Activated CD4-positive, alpha-beta T cell treated with anti-CD3 and anti-CD28 coated beads, Interleukin-2, amount 50 U/mL, for 4 hours (primary cell): ENCODE data around the gene TMPRSS2.

Source experiments
- DNase-seq, 2 experiments: peaks; one replicate each; pipeline ENCODE4 v3.0.0-alpha.2; 2020

TMPRSS2 gene

GRCh38 chr21:41509145-41509496 is 1.2 kb upstream of the TMPRSS2 start:
- no peak for DNase-seq

GRCh38 chr21:41508415-41509144 is 622 bp upstream of the TMPRSS2 start:
- DNase-seq = no peak

GRCh38 chr21:41506611-41507520 is 1.1 kb downstream of the TMPRSS2 start:
- DNase-seq = no peak

GRCh38 chr21:41506005-41506594 is 1.9 kb downstream of the TMPRSS2 start:
- no peak for DNase-seq

- no peak for DNase-seq
Observed at GRCh38 chr21:41504030-41504429, 3.9 kb downstream of the TMPRSS2 start.

GRCh38 chr21:41503331-41503730 is 4.6 kb downstream of the TMPRSS2 start:
- no peak for DNase-seq

GRCh38 chr21:41501919-41502318 is 6.0 kb downstream of the TMPRSS2 start:
- no peak for DNase-seq

- no peak for DNase-seq
Observed at GRCh38 chr21:41500931-41501381, 7.0 kb downstream of the TMPRSS2 start.

- DNase-seq = no peak
Observed at GRCh38 chr21:41500363-41500762, 7.6 kb downstream of the TMPRSS2 start.

- no peak for DNase-seq
Observed at GRCh38 chr21:41499920-41500319, 8.0 kb downstream of the TMPRSS2 start.

GRCh38 chr21:41497788-41498187 is 10.2 kb downstream of the TMPRSS2 start:
- no peak for DNase-seq

- no peak for DNase-seq
Observed at GRCh38 chr21:41497008-41497407, 10.9 kb downstream of the TMPRSS2 start.

- DNase-seq = no peak
Observed at GRCh38 chr21:41494242-41494641, 13.7 kb downstream of the TMPRSS2 start.

GRCh38 chr21:41491412-41491811 is 16.5 kb downstream of the TMPRSS2 start:
- no peak for DNase-seq

GRCh38 chr21:41490330-41490729 is 17.6 kb downstream of the TMPRSS2 start:
- DNase-seq = no peak

GRCh38 chr21:41489329-41489728 is 18.6 kb downstream of the TMPRSS2 start:
- no peak for DNase-seq

- DNase-seq = no peak
Observed at GRCh38 chr21:41488080-41488479, 19.9 kb downstream of the TMPRSS2 start.

- no peak for DNase-seq
Observed at GRCh38 chr21:41487082-41487481, 20.9 kb downstream of the TMPRSS2 start.

- no peak for DNase-seq
Observed at GRCh38 chr21:41483973-41484372, 24.0 kb downstream of the TMPRSS2 start.

- DNase-seq = no peak
Observed at GRCh38 chr21:41483415-41483814, 24.5 kb downstream of the TMPRSS2 start.

- no peak for DNase-seq
Observed at GRCh38 chr21:41482980-41483379, 25.0 kb downstream of the TMPRSS2 start.

GRCh38 chr21:41482301-41482700 is 25.7 kb downstream of the TMPRSS2 start:
- no peak for DNase-seq

GRCh38 chr21:41481191-41481590 is 26.8 kb downstream of the TMPRSS2 start:
- DNase-seq = no peak
